Right lobe of liver (tissue), 4 donors: ENCODE data around the gene CAMTA1.

Experiments used
- POLR2A ChIP-seq: fragments of 450-650 bp; IDR thresholded peaks from one replicate; pipeline ENCODE4 v1.6.1; 2017; ENCODE audit warnings: antibody characterized with exemption, mild to moderate bottlenecking
- TF ChIP-seq, protein P1 (sequence below), 4 donors: fragments of 200-600 bp in 3 of 4; fragments of 450-650 bp in 1 of 4; IDR thresholded peaks; one replicate each; pipeline versions ENCODE4 v1.5.1 to v1.8.0; 2016 to 2022; ENCODE audit warnings: antibody characterized with exemption in 4 of 4, mild to moderate bottlenecking in 2 of 4
- donor health status: DM: no; HTN: no; CAD: no.
- donor health status: DM: no; HTN: no; CAD: no.
- donor health status: DM: no; HTN: yes; CAD: no.

DNA sequence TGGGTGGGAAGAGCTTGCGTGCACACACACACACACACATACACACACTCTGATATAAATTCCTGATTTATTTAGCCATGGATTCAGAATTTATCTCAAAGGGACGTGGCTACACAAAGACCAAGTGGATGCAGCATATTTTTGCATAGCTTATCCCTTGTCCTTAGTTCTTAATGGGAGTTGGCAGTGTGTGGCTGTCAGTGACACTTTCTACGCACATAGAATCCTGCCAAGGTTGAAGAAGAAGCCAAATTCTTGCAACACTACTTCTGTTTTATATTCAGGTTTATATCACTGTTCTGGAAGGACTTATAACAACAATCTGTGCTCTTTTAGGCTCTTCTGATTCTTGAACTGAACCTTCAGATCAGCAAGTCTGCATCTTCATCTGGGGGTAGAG lies 292.7 kb downstream of the CAMTA1 start:
- TF ChIP-seq, protein P1, sequence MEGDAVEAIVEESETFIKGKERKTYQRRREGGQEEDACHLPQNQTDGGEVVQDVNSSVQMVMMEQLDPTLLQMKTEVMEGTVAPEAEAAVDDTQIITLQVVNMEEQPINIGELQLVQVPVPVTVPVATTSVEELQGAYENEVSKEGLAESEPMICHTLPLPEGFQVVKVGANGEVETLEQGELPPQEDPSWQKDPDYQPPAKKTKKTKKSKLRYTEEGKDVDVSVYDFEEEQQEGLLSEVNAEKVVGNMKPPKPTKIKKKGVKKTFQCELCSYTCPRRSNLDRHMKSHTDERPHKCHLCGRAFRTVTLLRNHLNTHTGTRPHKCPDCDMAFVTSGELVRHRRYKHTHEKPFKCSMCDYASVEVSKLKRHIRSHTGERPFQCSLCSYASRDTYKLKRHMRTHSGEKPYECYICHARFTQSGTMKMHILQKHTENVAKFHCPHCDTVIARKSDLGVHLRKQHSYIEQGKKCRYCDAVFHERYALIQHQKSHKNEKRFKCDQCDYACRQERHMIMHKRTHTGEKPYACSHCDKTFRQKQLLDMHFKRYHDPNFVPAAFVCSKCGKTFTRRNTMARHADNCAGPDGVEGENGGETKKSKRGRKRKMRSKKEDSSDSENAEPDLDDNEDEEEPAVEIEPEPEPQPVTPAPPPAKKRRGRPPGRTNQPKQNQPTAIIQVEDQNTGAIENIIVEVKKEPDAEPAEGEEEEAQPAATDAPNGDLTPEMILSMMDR (IDR thresholded peaks at IDR 0.05) = no peak
- TF ChIP-seq POLR2A = no peak
